ENCODE results near the gene LOX. TPM values are rescaled to one million over a fixed set of nuclear protein-coding genes. Genes with fewer than 3 reads are reported as not detected.

The LOX gene
- total RNA-seq, 3 donors from 2014 or later (not counting 1 experiment from before 2014, with no cell fraction given) = 0.05 to 0.16 TPM; not detected in 1

- no peaks in the 10 kb centered on the region for H3K9me3 ChIP-seq (ENCODE audit: control insufficient read depth, insufficient read depth, low read length)
- no peak for ATAC-seq
- no peak for DNase-seq
- WGBS (ENCODE audit: insufficient coverage) = 88% methylated on average over 2 of the region's 3 CpGs
- TF ChIP-seq, protein P1, sequence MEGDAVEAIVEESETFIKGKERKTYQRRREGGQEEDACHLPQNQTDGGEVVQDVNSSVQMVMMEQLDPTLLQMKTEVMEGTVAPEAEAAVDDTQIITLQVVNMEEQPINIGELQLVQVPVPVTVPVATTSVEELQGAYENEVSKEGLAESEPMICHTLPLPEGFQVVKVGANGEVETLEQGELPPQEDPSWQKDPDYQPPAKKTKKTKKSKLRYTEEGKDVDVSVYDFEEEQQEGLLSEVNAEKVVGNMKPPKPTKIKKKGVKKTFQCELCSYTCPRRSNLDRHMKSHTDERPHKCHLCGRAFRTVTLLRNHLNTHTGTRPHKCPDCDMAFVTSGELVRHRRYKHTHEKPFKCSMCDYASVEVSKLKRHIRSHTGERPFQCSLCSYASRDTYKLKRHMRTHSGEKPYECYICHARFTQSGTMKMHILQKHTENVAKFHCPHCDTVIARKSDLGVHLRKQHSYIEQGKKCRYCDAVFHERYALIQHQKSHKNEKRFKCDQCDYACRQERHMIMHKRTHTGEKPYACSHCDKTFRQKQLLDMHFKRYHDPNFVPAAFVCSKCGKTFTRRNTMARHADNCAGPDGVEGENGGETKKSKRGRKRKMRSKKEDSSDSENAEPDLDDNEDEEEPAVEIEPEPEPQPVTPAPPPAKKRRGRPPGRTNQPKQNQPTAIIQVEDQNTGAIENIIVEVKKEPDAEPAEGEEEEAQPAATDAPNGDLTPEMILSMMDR (IDR thresholded peaks at IDR 0.05) = no peak
- no peaks in the 10 kb centered on the region for H3K27me3 ChIP-seq (ENCODE audit: control insufficient read depth, insufficient read depth, low read length)
- peaks cover 0 to 3% of the 10 kb centered on the region in 2 donors for H3K9me3 Mint-ChIP-seq
- no peaks in the 10 kb centered on the region for H3K36me3 ChIP-seq (ENCODE audit: control insufficient read depth, insufficient read depth, low read length)
- H3K4me1 ChIP-seq (ENCODE audit: control insufficient read depth, insufficient read depth, low read length) = no peaks in the 10 kb centered on the region
- no peaks in the 10 kb centered on the region for H3K27me3 Mint-ChIP-seq (ENCODE audit: low read depth in 2 of 2)
- no peak overlapping the region for H3K4me3 ChIP-seq (ENCODE audit: low read length)
- no peak overlapping the region for H3K4me3 Mint-ChIP-seq
- H3K4me1 Mint-ChIP-seq = no peaks in the 10 kb centered on the region
- H3K27ac ChIP-seq (ENCODE audit: low read length) = no peak overlapping the region
- no peak overlapping the region for H3K27ac Mint-ChIP-seq
- no peaks in the 10 kb centered on the region for H3K36me3 Mint-ChIP-seq
- intact Hi-C loops (cut with micrococcal nuclease) = no loop called here
These were observed 13.1 kb downstream of the LOX start for GRCh38 chr5:122064992-122065391.

DNA sequence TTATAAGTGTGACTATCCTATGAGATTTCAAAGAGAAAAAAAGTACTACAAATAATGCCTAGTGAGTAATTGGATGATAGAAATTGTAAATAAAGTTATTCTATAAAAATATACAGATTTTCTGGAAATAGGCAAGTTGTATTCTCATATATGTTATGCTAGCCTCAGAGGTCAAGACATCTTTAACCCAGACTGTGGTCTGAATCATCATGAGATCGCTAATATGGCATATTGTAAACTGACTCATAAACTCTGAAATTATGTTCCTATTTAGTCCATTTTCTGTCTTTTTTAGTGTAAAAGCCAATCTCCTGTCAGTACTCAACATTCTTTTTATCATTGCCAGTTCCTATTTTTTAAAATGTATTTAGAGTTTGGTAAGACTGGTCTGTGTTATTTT lies 14.2 kb downstream of the LOX start:
- no peak overlapping the region for H3K4me3 ChIP-seq (ENCODE audit: low read length)
- DNase-seq (no peak), ATAC-seq (no peak)
- TF ChIP-seq, protein P1 (IDR thresholded peaks at IDR 0.05) = no peak
- H3K27ac Mint-ChIP-seq = no peak overlapping the region
- no peaks in the 10 kb centered on the region for H3K36me3 Mint-ChIP-seq
- no peak overlapping the region for H3K27ac ChIP-seq (ENCODE audit: low read length)
- H3K27me3 ChIP-seq (ENCODE audit: control insufficient read depth, insufficient read depth, low read length) = no peaks in the 10 kb centered on the region
- no peak overlapping the region for H3K4me3 Mint-ChIP-seq
- WGBS (ENCODE audit: insufficient coverage) = 100% methylated on average over 1 of the region's 1 CpG
- no peaks in the 10 kb centered on the region for H3K4me1 ChIP-seq (ENCODE audit: control insufficient read depth, insufficient read depth, low read length)
- H3K9me3 ChIP-seq (ENCODE audit: control insufficient read depth, insufficient read depth, low read length) = no peaks in the 10 kb centered on the region
- H3K9me3 Mint-ChIP-seq = peaks cover 0 to 3% of the 10 kb centered on the region in 2 donors
- H3K4me1 Mint-ChIP-seq = no peaks in the 10 kb centered on the region
- H3K27me3 Mint-ChIP-seq (ENCODE audit: low read depth in 2 of 2) = no peaks in the 10 kb centered on the region
- intact Hi-C loops (cut with micrococcal nuclease) = no loop called here
- H3K36me3 ChIP-seq (ENCODE audit: control insufficient read depth, insufficient read depth, low read length) = no peaks in the 10 kb centered on the region

DNA sequence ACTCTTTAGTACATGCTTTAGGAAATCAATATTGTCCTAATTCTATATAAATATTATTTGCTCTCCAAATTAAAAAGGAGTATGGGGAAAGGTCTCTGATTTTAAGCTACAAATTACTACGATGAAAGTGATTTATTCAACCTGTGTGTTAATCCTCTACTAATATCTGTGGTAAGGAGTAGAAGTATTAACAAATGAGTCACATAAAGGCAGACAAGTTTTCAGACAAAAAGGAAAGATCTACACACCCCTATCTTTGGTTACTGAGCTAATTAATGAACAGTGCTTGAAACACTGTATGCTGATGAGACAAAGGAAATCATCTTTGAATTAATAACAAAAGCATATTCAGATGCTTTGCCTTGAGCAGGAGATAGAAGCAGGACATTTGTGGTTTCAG lies 15.9 kb downstream of the LOX start:
- Histone ChIP-seq H3K27me3 (ENCODE audit: control insufficient read depth, insufficient read depth, low read length) (no peaks in the 10 kb centered on the region), H3K4me1 (ENCODE audit: control insufficient read depth, insufficient read depth, low read length) (no peaks in the 10 kb centered on the region), H3K36me3 (ENCODE audit: control insufficient read depth, insufficient read depth, low read length) (no peaks in the 10 kb centered on the region), H3K4me3 (ENCODE audit: low read length) (no peak overlapping the region), H3K27ac (ENCODE audit: low read length) (no peak overlapping the region), H3K9me3 (ENCODE audit: control insufficient read depth, insufficient read depth, low read length) (no peaks in the 10 kb centered on the region)
- no peak for DNase-seq
- Mint-ChIP-seq H3K27me3 (ENCODE audit: low read depth in 2 of 2) (no peaks in the 10 kb centered on the region), H3K27ac (no peak overlapping the region), H3K4me3 (no peak overlapping the region), H3K36me3 (no peaks in the 10 kb centered on the region), H3K4me1 (no peaks in the 10 kb centered on the region), H3K9me3 (no peaks in the 10 kb centered on the region)
- intact Hi-C loops (cut with micrococcal nuclease) = no loop called here
- TF ChIP-seq, protein P1 (IDR thresholded peaks at IDR 0.05) = no peak
- no CpG with 5 or more reads among the region's 1 CpG for WGBS (ENCODE audit: insufficient coverage)
- no peak for ATAC-seq

DNA sequence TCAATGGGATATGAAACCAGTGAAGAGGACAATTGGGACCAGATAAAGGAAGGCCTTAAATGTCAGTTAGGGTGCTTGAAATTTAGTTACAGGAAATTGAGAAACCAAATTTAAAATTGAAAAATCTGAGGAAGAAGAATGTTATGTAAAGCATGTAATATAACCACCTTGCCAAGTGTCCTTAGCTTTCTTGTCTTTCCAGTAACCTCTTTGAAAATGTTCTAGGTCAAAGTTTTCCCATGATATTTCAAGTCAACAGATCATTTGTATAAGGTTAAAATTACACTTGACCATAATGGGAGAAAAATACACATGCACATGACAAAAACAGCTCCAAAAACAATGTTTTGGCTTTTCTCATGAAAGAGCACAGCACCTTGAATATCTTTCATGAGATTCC lies 21.1 kb downstream of the LOX start:
- H3K27ac ChIP-seq (ENCODE audit: low read length) = no peak overlapping the region
- no peaks in the 10 kb centered on the region for H3K9me3 ChIP-seq (ENCODE audit: control insufficient read depth, insufficient read depth, low read length)
- Mint-ChIP-seq H3K4me1 (no peaks in the 10 kb centered on the region), H3K9me3 (no peaks in the 10 kb centered on the region), H3K36me3 (no peaks in the 10 kb centered on the region), H3K27me3 (ENCODE audit: low read depth in 2 of 2) (no peaks in the 10 kb centered on the region), H3K4me3 (no peak overlapping the region), H3K27ac (no peak overlapping the region)
- DNase-seq (no peak), ATAC-seq (no peak)
- H3K4me1 ChIP-seq (ENCODE audit: control insufficient read depth, insufficient read depth, low read length) = no peaks in the 10 kb centered on the region
- no peak overlapping the region for H3K4me3 ChIP-seq (ENCODE audit: low read length)
- no peaks in the 10 kb centered on the region for H3K27me3 ChIP-seq (ENCODE audit: control insufficient read depth, insufficient read depth, low read length)
- intact Hi-C loops (cut with micrococcal nuclease) = no loop called here
- H3K36me3 ChIP-seq (ENCODE audit: control insufficient read depth, insufficient read depth, low read length) = no peaks in the 10 kb centered on the region
- TF ChIP-seq, protein P1 (IDR thresholded peaks at IDR 0.05) = no peak

Measured in natural killer cell (primary cell).